ENCODE data around the gene SLC40A1.

SLC40A1 gene

GRCh38 chr2:189574793-189575475 lies 5.7 kb downstream of the SLC40A1 start:
- in situ Hi-C loops (cut with MboI; ENCODE audit: low sequenced_read_pairs): no loop called here

GRCh38 chr2:189570570-189571031 lies 10.0 kb downstream of the SLC40A1 start:
- in situ Hi-C loops (cut with MboI; ENCODE audit: low sequenced_read_pairs): no loop called here

GRCh38 chr2:189569295-189569910 lies 11.2 kb downstream of the SLC40A1 start:
- in situ Hi-C loops (cut with MboI; ENCODE audit: low sequenced_read_pairs): no loop called here

GRCh38 chr2:189566046-189566445 lies 14.5 kb downstream of the SLC40A1 start:
- in situ Hi-C loops (cut with MboI; ENCODE audit: low sequenced_read_pairs): no loop called here

GRCh38 chr2:189561371-189562038 lies 19.1 kb downstream of the SLC40A1 start:
- in situ Hi-C loops (cut with MboI; ENCODE audit: low sequenced_read_pairs): no loop called here

GRCh38 chr2:189560273-189560586 lies 20.4 kb downstream of the SLC40A1 start:
- in situ Hi-C loops (cut with MboI; ENCODE audit: low sequenced_read_pairs): no loop called here

GRCh38 chr2:189559579-189560272 lies 20.9 kb downstream of the SLC40A1 start:
- in situ Hi-C loops (cut with MboI; ENCODE audit: low sequenced_read_pairs): no loop called here

- in situ Hi-C loops (cut with MboI; ENCODE audit: low sequenced_read_pairs): no loop called here
Measured at GRCh38 chr2:189558516-189559272, 21.9 kb downstream of the SLC40A1 start.

GRCh38 chr2:189557373-189557772 lies 23.2 kb downstream of the SLC40A1 start:
- in situ Hi-C loops (cut with MboI; ENCODE audit: low sequenced_read_pairs): no loop called here

- in situ Hi-C loops (cut with MboI; ENCODE audit: low sequenced_read_pairs): no loop called here
Measured at GRCh38 chr2:189556526-189556925, 24.1 kb downstream of the SLC40A1 start.

GRCh38 chr2:189555232-189555631 lies 25.4 kb downstream of the SLC40A1 start:
- in situ Hi-C loops (cut with MboI; ENCODE audit: low sequenced_read_pairs): no loop called here

- in situ Hi-C loops (cut with MboI; ENCODE audit: low sequenced_read_pairs): no loop called here
Measured at GRCh38 chr2:189553504-189554088, 27.0 kb downstream of the SLC40A1 start.

- in situ Hi-C loops (cut with MboI; ENCODE audit: low sequenced_read_pairs): no loop called here
Measured at GRCh38 chr2:189552991-189553404, 27.6 kb downstream of the SLC40A1 start.

- in situ Hi-C loops (cut with MboI; ENCODE audit: low sequenced_read_pairs): no loop called here
Measured at GRCh38 chr2:189552334-189552990, 28.1 kb downstream of the SLC40A1 start.

- in situ Hi-C loops (cut with MboI; ENCODE audit: low sequenced_read_pairs): no loop called here
Measured at GRCh38 chr2:189551808-189552207, 28.8 kb downstream of the SLC40A1 start.

- in situ Hi-C loops (cut with MboI; ENCODE audit: low sequenced_read_pairs): no loop called here
Measured at GRCh38 chr2:189549449-189549832, 31.1 kb downstream of the SLC40A1 start.

GRCh38 chr2:189548666-189549448 lies 31.7 kb downstream of the SLC40A1 start:
- in situ Hi-C loops (cut with MboI; ENCODE audit: low sequenced_read_pairs): no loop called here

GRCh38 chr2:189545418-189545817 lies 35.2 kb downstream of the SLC40A1 start:
- in situ Hi-C loops (cut with MboI; ENCODE audit: low sequenced_read_pairs): no loop called here

GRCh38 chr2:189544318-189545042 lies 36.1 kb downstream of the SLC40A1 start:
- in situ Hi-C loops (cut with MboI; ENCODE audit: low sequenced_read_pairs): no loop called here

Measured in HL-60/S4 treated with retinoic acid at 250 ng/mL for 4 days and 3 days (cell line).